WTC11 (cell line): ENCODE data around the gene TNC. TPM values are rescaled to one million over a fixed set of nuclear protein-coding genes. Genes with fewer than 3 reads are reported as not detected.

Source experiments
- ATAC-seq: fragments of 200-7000 bp; cut with Tn5 transposase; 2 replicates; pipeline ENCODE4 v1.10.0; 2021; ENCODE audit warnings: mild to moderate bottlenecking, moderate library complexity
- CTCF ChIA-PET: fragments of 300-600 bp; sonication (Branson Sonifier 250); formaldehyde crosslinking; loops from one replicate; lab custom pipeline; 2021; ENCODE audit warnings: antibody characterized with exemption; lab: Charles Lee
- POLR2A ChIA-PET: fragments of 350-600 bp; sonication (Branson Sonifier 250); formaldehyde crosslinking; loops from one replicate; lab custom pipeline; 2021; ENCODE audit warnings: antibody characterized with exemption; lab: Charles Lee
- DNase-seq: peaks from one replicate; pipeline ENCODE4 v3.0.0; 2021; ENCODE audit warnings: low spot score
- H3K27ac Mint-ChIP-seq: 2 replicates; pipeline ENCODE4 v1.8.0; 2021; ENCODE audit warnings: mixed read lengths
- H3K27me3 Mint-ChIP-seq: 2 replicates; pipeline ENCODE4 v1.8.0; 2021; ENCODE audit warnings: low read depth, mild to moderate bottlenecking, moderate library complexity, mixed read lengths
- H3K36me3 Mint-ChIP-seq: 2 replicates; pipeline ENCODE4 v1.8.0; 2021; ENCODE audit warnings: mixed read lengths
- H3K4me1 Mint-ChIP-seq: 2 replicates; pipeline ENCODE4 v1.8.0; 2022; ENCODE audit warnings: mixed read lengths
- H3K4me3 Mint-ChIP-seq: 2 replicates; pipeline ENCODE4 v1.8.0; 2021; ENCODE audit warnings: mild to moderate bottlenecking, moderate library complexity, mixed read lengths
- H3K9me3 Mint-ChIP-seq: 2 replicates; pipeline ENCODE4 v1.8.0; 2021; ENCODE audit warnings: mixed read lengths
- ATF1 ChIP-seq: sonication (generic); formaldehyde crosslinking; IDR thresholded peaks from 2 replicates; pipeline ENCODE4 v1.8.1; 2023; ENCODE audit warnings: mild to moderate bottlenecking, moderate library complexity, missing genetic modification reagents
- CBFB ChIP-seq: sonication (generic); formaldehyde crosslinking; IDR thresholded peaks from 2 replicates; pipeline ENCODE4 v1.8.1; 2022; ENCODE audit warnings: mild to moderate bottlenecking, low read depth, missing genetic modification reagents
- CREB1 ChIP-seq: sonication (generic); formaldehyde crosslinking; IDR thresholded peaks from 2 replicates; pipeline ENCODE4 v1.8.0; 2023; ENCODE audit warnings: mild to moderate bottlenecking, missing genetic modification reagents
- E2F5 ChIP-seq: sonication (generic); formaldehyde crosslinking; IDR thresholded peaks from 2 replicates; pipeline ENCODE4 v1.8.1; 2022; ENCODE audit warnings: mild to moderate bottlenecking, moderate library complexity, missing genetic modification reagents
- ELF4 ChIP-seq: sonication (generic); formaldehyde crosslinking; IDR thresholded peaks from 2 replicates; pipeline ENCODE4 v1.8.1; 2022; ENCODE audit warnings: low read depth, mild to moderate bottlenecking, moderate library complexity, missing genetic modification reagents
- FOXP4 ChIP-seq: sonication (generic); formaldehyde crosslinking; IDR thresholded peaks from 2 replicates; pipeline ENCODE4 v1.8.0; 2022; ENCODE audit warnings: mild to moderate bottlenecking, missing genetic modification reagents
- HMGA2 ChIP-seq: fragments of 250-450 bp; sonication (Bioruptor Pico); IDR thresholded peaks from 2 replicates; pipeline ENCODE4 v1.4.0; 2021; ENCODE audit warnings: mild to moderate bottlenecking, moderate library complexity
- MLX ChIP-seq: sonication (generic); formaldehyde crosslinking; IDR thresholded peaks from 2 replicates; pipeline ENCODE4 v1.8.1; 2023; ENCODE audit warnings: mild to moderate bottlenecking, missing genetic modification reagents, moderate library complexity
- MXD4 ChIP-seq: fragments of 250-450 bp; sonication (Bioruptor Pico); IDR thresholded peaks from 2 replicates; pipeline ENCODE4 v1.8.0; 2021; ENCODE audit warnings: mild to moderate bottlenecking, moderate library complexity, borderline replicate concordance
- NFE2L1 ChIP-seq: sonication (generic); formaldehyde crosslinking; IDR thresholded peaks from 2 replicates; pipeline ENCODE4 v1.8.1; 2023; ENCODE audit warnings: missing genetic modification reagents
- PRRX2 ChIP-seq: fragments of 250-450 bp; sonication (Bioruptor Pico); IDR thresholded peaks from 2 replicates; pipeline ENCODE4 v1.8.0; 2021; ENCODE audit warnings: mild to moderate bottlenecking
- SMAD4 ChIP-seq: sonication (generic); formaldehyde crosslinking; IDR thresholded peaks from 2 replicates; pipeline ENCODE4 v1.8.0; 2022; ENCODE audit warnings: mild to moderate bottlenecking, missing genetic modification reagents
- ZNF423 ChIP-seq: fragments of 250-450 bp; sonication (Bioruptor Pico); IDR thresholded peaks from 2 replicates; pipeline ENCODE4 v2.1.2; 2022; ENCODE audit warnings: mild to moderate bottlenecking, moderate library complexity
- ZNF425 ChIP-seq: fragments of 250-450 bp; sonication (Bioruptor Pico); conservative IDR thresholded peaks from 2 replicates; pipeline ENCODE4 v1.9.0; 2021; ENCODE audit warnings: mild to moderate bottlenecking
- ZNF671 ChIP-seq: fragments of 250-450 bp; sonication (Bioruptor Pico); IDR thresholded peaks from 2 replicates; pipeline ENCODE4 v1.8.0; 2021; ENCODE audit warnings: mild to moderate bottlenecking
- ZSCAN18 ChIP-seq: fragments of 250-450 bp; sonication (Bioruptor Pico); IDR thresholded peaks from 2 replicates; pipeline ENCODE4 v2.1.2; 2022; ENCODE audit warnings: mild to moderate bottlenecking, moderate library complexity
- total RNA-seq: library from RNA; stranded (reverse); gene quantifications from 3 replicates; pipeline ENCODE4 v1.2.3, GENCODE V29; 2021
- TF ChIP-seq, protein P1 (sequence below): sonication (generic); formaldehyde crosslinking; IDR thresholded peaks from 2 replicates; pipeline ENCODE4 v1.8.1; 2022; ENCODE audit warnings: low read depth, mild to moderate bottlenecking, moderate library complexity, missing genetic modification reagents, borderline replicate concordance
- TF ChIP-seq, protein P2 (sequence below): sonication (generic); formaldehyde crosslinking; IDR thresholded peaks from 2 replicates; pipeline ENCODE4 v1.8.0; 2022; ENCODE audit warnings: missing genetic modification reagents

TNC gene
- total RNA-seq, 1 experiment from 2014 or later, result 4.5 TPM

DNA sequence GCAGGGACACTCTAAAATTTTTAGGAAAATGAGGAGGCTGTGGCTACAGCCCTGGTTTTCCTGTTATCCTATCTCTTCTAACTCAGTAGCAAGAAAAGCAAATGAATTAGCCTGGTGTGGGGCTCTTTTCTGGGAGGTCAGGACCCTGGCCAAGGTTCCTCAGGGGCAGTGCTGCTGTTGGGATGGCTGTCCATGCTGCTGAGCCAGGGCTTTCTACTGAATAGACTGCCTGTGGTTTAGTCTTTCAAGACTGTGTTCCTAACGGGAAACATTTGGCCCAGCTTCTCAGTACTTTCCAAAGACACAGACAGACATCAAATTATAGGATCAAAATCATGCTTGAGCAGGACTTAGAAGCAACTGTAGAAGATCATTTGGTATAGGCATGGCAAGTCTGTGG lies 18.1 kb downstream of the TNC start (continued):
- TF ChIP-seq E2F5 (no peak), ATF1 (CRISPR knock-in tag) (no peak)

DNA sequence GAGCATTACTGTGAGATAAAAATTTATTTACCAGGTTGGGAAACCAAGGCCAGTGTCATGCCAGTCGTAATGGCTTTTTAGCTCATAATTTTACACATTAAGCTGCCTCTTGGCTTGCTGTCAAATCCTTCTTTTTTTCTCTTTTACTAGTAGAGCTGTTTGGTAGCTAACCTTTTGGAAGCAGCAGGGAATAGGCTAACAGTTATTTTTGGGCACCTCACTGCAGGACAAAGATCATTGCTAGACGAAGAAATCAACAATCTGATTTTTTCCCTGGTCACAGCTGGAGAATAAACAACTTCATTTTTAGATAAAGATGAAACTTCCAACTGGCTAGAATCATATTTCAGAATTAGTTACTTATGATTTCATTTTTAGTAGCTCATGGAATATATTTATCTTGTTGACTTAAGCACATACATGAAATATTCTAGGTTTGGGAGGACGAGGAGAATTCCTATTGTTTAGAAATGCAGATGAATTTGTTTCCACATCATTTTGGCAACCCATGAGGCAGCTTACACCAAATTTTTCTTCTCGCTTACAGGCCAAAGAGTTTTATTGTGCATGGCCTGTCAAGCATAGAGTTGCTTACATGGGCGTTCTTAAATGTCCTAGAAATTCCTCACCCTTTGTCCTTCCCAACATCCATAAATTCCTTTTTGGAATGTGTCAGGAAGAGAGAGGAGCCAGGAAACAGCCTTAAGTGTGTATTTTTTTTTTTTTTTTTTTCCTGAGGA lies 19.6 kb downstream of the TNC start:
- Mint-ChIP-seq H3K36me3 (no peaks in the 10 kb centered on the region), H3K4me1 (peaks cover 15% of the 10 kb centered on the region), H3K27ac (no peak overlapping the region), H3K27me3 (peaks cover 15% of the 10 kb centered on the region), H3K4me3 (no peak overlapping the region)
- no peak for ATAC-seq
- CTCF ChIA-PET, result interaction anchor here (0.8 to 1.2 kb wide), 2 partner anchors 128 to 184 kb away, joined by 3 read pairs; no protein-coding TSS in a partner anchor
- DNase-seq, result no peak
- TF ChIP-seq HMGA2 (CRISPR knock-in tag) (no peak), ELF4 (CRISPR knock-in tag) (no peak), PRRX2 (no peak), SMAD4 (CRISPR knock-in tag) (no peak), CREB1 (CRISPR knock-in tag) (no peak), MXD4 (CRISPR knock-in tag) (no peak), NFE2L1 (CRISPR knock-in tag) (no peak), CBFB (no peak), ZNF423 (CRISPR knock-in tag) (no peak), ZSCAN18 (no peak), FOXP4 (CRISPR knock-in tag) (no peak), ZNF425 (CRISPR knock-in tag) (no peak), ZNF671 (CRISPR knock-in tag) (no peak)
- TF ChIP-seq, protein P1, sequence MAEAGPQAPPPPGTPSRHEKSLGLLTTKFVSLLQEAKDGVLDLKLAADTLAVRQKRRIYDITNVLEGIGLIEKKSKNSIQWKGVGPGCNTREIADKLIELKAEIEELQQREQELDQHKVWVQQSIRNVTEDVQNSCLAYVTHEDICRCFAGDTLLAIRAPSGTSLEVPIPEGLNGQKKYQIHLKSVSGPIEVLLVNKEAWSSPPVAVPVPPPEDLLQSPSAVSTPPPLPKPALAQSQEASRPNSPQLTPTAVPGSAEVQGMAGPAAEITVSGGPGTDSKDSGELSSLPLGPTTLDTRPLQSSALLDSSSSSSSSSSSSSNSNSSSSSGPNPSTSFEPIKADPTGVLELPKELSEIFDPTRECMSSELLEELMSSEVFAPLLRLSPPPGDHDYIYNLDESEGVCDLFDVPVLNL (CRISPR knock-in tag), result no peak
- TF ChIP-seq, all 79 proteins: peak for 0
- no peaks in the 10 kb centered on the region for H3K9me3 Mint-ChIP-seq
- POLR2A ChIA-PET, result interaction anchor here (1.4 kb wide), 1 partner anchor 20 kb away, joined by 5 read pairs; the partner anchor contains the start of gene TNC

GRCh38 chr9:115093520-115093919 lies 24.4 kb downstream of the TNC start:
- H3K4me3 Mint-ChIP-seq, result no peak overlapping the region
- H3K27ac Mint-ChIP-seq, result no peak overlapping the region
- H3K9me3 Mint-ChIP-seq, result no peaks in the 10 kb centered on the region
- H3K27me3 Mint-ChIP-seq, result peaks cover 29% of the 10 kb centered on the region
- DNase-seq (no peak), ATAC-seq (no peak)
- no peaks in the 10 kb centered on the region for H3K36me3 Mint-ChIP-seq
- ChIA-PET POLR2A (interaction anchor here (0.6 kb wide), 2 partner anchors 16 to 342 kb away, joined by 3 to 4 read pairs; no protein-coding TSS in a partner anchor), CTCF (interaction anchor here (0.8 kb wide), 1 partner anchor 589 kb away, joined by 3 read pairs; no protein-coding TSS in a partner anchor)
- peaks cover 20% of the 10 kb centered on the region for H3K4me1 Mint-ChIP-seq
- TF ChIP-seq, protein P2, sequence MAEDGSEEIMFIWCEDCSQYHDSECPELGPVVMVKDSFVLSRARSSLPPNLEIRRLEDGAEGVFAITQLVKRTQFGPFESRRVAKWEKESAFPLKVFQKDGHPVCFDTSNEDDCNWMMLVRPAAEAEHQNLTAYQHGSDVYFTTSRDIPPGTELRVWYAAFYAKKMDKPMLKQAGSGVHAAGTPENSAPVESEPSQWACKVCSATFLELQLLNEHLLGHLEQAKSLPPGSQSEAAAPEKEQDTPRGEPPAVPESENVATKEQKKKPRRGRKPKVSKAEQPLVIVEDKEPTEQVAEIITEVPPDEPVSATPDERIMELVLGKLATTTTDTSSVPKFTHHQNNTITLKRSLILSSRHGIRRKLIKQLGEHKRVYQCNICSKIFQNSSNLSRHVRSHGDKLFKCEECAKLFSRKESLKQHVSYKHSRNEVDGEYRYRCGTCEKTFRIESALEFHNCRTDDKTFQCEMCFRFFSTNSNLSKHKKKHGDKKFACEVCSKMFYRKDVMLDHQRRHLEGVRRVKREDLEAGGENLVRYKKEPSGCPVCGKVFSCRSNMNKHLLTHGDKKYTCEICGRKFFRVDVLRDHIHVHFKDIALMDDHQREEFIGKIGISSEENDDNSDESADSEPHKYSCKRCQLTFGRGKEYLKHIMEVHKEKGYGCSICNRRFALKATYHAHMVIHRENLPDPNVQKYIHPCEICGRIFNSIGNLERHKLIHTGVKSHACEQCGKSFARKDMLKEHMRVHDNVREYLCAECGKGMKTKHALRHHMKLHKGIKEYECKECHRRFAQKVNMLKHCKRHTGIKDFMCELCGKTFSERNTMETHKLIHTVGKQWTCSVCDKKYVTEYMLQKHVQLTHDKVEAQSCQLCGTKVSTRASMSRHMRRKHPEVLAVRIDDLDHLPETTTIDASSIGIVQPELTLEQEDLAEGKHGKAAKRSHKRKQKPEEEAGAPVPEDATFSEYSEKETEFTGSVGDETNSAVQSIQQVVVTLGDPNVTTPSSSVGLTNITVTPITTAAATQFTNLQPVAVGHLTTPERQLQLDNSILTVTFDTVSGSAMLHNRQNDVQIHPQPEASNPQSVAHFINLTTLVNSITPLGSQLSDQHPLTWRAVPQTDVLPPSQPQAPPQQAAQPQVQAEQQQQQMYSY, result no peak
- TF ChIP-seq MLX, result no peak
